Muscle layer of duodenum (tissue), 2 donors: ENCODE measurements around the gene PDCD10.

Source experiments
- H3K27ac ChIP-seq: one replicate; pipeline ENCODE4 v1.7.0; 2013; ENCODE audit warnings: mild to moderate bottlenecking, low read length
- H3K27me3 ChIP-seq: one replicate; pipeline ENCODE4 v1.7.0; 2013; ENCODE audit warnings: low read depth, mild to moderate bottlenecking, control low read depth, low read length
- H3K36me3 ChIP-seq, 2 donors: one replicate each; pipeline ENCODE4 v1.7.0; 2013; ENCODE audit warnings: low read length in 2 of 2, control low read depth in 1 of 2, mild to moderate bottlenecking in 1 of 2; ENCODE audit not compliant: insufficient read depth in 2 of 2, control insufficient read depth in 1 of 2
- H3K4me1 ChIP-seq, 2 donors: one replicate each; pipeline ENCODE4 v1.7.0; 2013; ENCODE audit warnings: low read length in 2 of 2, mild to moderate bottlenecking in 2 of 2, control low read depth in 1 of 2, moderate library complexity in 1 of 2; ENCODE audit not compliant: insufficient read depth in 2 of 2, control insufficient read depth in 1 of 2
- H3K4me3 ChIP-seq, 2 donors: one replicate each; pipeline ENCODE4 v1.7.0; 2013; ENCODE audit warnings: low read length in 2 of 2, low read depth in 1 of 2, mild to moderate bottlenecking in 1 of 2
- H3K9me3 ChIP-seq, 2 donors: one replicate each; pipeline ENCODE4 v1.7.0; 2013; ENCODE audit warnings: low read length in 2 of 2, control low read depth in 1 of 2, mild to moderate bottlenecking in 1 of 2; ENCODE audit not compliant: control insufficient read depth in 1 of 2
- donor health status: healthy.

Gene PDCD10

DNA sequence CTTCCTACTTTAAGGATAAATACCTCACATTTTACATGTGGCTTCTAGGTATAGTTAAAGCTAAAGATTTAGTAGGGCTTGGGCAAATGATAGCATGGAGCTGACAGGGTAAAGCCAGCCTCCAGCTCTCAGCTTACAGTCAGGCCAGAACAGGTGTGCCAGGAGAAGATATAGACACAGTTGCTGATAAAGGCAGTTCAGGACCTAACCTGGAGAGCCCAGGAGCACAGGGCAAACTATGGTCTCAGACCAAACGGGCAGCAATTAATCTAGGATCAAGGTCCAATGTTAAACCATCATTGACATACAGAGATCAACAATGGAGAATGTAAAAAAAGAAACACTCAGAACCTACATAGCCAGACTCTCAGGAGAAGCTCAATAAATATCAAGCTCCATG lies 84.9 kb downstream of the PDCD10 start:
- H3K27me3 ChIP-seq: no peaks in the 10 kb centered on the region
- H3K36me3 ChIP-seq: no peaks in the 10 kb centered on the region
- H3K27ac ChIP-seq: no peak overlapping the region
- peaks cover 0 to 5% of the 10 kb centered on the region in 2 donors for H3K4me1 ChIP-seq
- no peaks in the 10 kb centered on the region for H3K9me3 ChIP-seq
- no peak overlapping the region for H3K4me3 ChIP-seq

DNA sequence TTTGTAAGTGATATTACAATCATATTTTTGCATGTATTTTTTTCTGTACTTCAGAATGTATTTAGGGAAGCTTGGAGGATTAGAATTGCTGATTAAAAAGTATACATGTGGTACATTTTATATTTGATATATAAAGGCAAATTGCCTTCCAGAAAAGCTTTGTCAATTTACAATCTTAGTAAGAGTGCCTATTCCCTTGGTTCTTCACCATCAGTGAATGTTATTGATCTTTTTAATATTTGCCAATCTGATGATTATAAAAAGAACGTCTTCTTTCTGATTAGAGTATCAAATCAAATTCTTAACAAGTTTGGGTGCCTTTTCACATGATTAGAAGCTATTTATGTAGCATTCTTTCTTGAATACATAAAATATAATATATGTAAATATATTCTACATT lies 90.1 kb downstream of the PDCD10 start:
- H3K27ac ChIP-seq: no peak overlapping the region
- no peaks in the 10 kb centered on the region for H3K9me3 ChIP-seq
- H3K4me1 ChIP-seq: no peaks in the 10 kb centered on the region
- H3K36me3 ChIP-seq: no peaks in the 10 kb centered on the region
- no peaks in the 10 kb centered on the region for H3K27me3 ChIP-seq
- no peak overlapping the region for H3K4me3 ChIP-seq
